Activated CD4-positive, alpha-beta T cell treated with anti-CD3 and anti-CD28 coated beads, Interleukin-10, Interleukin-2, amounts not matched to agents 100 ng/mL and 50 ng/mL, durations not matched to agents 16 hours and 8 hours (primary cell): ENCODE results near the gene CYP2F1.
"Not testable (repeated sequence)": the region's sequence is repeated elsewhere in the genome, so short reads cannot be mapped to it uniquely, and the experiment has no call there.

ENCODE experiments used
- DNase-seq: peaks from one replicate; pipeline ENCODE4 v3.0.0-alpha.2; 2020

CYP2F1 gene

GRCh38 chr19:41127362-41127761 lies 13.1 kb downstream of the CYP2F1 start:
- DNase-seq: not testable (repeated sequence)

GRCh38 chr19:41127801-41128300 lies 13.6 kb downstream of the CYP2F1 start:
- DNase-seq: peak; percentile 66

GRCh38 chr19:41128692-41129091 lies 14.5 kb downstream of the CYP2F1 start:
- no peak for DNase-seq

DNA sequence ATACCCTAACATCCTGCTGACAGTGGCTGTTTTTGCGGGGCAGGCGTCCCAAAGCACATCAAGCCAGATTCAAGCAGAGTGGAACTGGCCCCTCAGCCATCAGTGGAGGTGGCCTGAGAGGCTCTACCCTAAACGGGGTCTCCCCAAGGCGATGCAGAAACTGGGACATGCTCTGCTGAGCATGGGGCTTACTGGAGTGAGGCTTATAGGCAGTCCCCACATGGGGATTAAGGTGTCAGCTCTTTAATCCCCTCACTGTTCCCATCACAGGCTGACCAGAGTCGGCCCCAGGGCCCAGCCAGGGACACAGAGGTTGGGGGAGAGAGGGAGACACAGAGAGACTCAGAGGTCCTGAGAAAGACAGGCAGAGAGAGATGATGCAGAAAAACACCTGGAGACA lies 17.0 kb downstream of the CYP2F1 start:
- DNase-seq: no peak

GRCh38 chr19:41133260-41133659 lies 19.0 kb downstream of the CYP2F1 start:
- DNase-seq: no peak

GRCh38 chr19:41134616-41135015 lies 20.4 kb downstream of the CYP2F1 start:
- DNase-seq: no peak

DNA sequence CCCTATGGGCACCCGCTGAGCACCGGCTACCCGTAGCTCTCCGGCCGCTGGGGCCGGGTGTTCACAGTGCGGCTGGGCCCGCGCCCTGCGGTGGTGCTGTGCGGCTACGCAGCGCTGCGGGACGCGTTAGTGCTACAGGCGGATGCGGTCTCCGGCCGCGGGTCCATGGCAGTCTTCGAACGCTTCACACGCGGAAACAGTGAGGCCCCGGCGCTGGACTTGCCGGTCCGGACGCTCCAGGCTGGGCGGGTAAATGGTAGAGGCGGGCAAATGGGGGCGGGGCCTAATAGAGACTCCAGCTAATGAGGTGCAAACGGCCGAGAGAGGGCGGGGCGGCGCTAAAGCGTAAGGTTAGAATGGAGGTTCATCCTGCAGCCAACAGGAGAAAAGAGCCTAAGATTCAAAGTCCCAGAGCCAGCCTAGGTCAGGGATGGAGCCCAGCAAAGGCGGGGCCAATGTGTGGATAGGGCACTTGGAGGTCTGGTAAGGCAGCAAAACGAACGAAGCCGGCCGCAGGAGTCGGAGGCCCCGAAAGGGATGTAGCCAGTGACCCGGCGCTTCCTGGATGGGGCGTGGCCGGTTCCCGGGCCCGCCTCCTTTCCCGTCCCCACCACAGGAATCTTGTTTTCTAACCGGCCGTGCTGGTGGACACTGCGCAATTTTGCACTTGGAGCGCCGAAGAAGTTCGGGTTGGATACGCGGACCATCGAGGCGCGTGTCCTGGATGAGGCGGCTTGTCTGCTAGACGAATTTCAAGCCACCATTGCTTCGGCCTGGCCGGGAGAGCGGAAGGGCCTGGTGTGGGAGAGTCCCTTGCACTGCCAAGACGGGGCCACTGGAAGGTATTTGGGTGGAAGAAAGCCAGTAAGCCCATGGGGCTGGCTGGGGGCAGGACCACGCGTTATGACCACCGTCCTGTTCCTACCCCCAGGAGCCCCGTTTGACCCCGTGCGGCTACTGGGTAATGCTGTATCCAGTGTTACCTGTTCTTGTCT lies 21.5 kb downstream of the CYP2F1 start:
- DNase-seq: peak; percentile 28

DNA sequence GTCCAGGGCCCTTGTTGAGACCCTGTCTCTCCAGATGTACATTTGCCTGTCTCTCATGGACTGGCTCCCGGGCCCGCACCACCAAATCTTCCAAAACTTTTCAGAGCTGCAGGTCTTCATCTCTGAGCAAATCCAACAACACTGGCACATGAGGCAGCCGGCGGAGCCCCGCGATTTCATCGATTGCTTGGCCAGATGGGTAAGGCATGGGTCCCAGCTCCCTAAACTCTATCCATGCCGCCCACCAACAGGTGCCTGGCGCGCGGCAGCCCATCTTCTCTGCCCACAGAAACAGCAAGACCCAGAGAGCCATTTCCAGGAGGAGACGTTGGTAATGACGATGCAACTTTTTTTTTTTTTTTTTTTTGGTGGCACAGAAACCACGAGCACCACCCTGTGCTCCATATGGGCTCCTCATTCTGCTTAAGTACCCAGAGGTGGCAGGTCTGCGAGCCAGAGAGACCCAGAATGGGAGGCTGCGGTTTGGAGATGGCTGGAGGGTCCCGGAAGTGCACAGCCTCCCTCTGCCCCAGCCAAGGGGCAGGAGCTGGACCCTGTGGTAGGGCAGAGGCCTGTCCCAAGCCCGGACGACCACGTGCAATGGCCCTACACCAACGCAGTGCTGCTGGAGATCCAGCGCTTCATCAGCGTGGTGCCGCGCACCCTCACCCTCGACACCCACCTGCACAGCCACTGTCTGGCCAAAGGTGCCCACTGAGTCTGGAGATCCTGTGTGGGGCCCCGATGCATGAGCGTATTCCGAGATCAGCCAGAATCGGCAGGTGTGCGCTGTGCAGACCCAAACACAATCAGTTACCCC lies 22.6 kb downstream of the CYP2F1 start:
- DNase-seq: no peak

DNA sequence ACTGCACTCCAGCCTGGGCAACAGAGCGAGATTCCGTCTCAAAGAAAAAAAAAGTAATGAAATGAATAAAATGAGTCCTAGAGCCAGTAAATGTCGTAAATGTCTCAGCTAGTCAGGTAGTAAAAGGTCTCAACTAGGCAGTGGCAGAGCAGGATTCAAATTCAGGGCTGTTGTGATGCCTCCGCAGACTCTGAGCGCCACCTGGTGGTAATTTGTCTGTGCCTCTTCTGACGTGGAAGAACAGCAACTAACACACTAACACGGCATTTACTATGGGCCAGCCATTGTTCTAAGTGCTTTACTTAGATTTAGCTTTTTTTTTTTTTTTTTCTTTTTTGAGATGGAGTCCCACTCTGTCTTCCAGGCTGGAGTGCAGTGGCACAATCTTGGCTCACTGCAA lies 30.2 kb downstream of the CYP2F1 start:
- peak; percentile 86 for DNase-seq

DNA sequence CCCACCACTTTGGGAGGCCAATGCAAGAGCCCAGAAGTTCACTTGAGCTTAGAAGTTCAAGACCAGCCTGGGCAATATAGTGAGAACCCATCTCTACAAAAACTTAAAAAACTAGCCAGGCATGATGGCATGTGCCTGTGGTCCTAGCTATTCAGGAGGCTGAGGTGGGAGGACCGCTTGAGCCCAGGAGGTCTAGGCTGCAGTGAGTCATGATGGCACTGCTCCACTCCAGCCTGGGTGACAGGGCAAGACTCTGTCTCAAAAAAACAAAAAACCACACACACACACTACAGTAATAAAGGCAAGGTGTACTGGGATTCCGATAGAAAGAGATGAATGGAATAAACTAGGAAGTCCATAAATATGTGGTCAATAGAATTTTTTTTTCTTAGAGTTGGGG lies 35.6 kb downstream of the CYP2F1 start:
- no peak for DNase-seq

- not testable (repeated sequence) for DNase-seq
Measured at GRCh38 chr19:41150986-41151385, 36.8 kb downstream of the CYP2F1 start.

DNA sequence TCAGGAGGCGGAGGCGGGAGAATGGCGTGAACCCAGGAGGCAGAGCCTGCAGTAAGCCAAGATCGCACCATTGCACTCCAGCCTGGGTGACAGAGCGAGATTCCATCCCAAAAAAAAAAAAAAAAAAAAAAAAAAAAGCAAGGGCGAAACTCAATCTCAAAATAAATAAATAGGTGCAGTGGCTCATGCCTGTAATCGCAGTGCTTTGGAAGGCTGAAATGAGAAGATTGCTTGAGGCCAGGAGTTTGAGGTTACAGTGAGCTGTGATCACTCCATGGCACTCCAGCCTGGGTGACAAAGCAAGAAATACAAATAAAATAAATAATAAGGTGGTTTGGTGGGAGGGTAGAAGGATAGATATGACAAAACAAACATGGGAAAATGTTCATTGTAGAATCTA lies 39.8 kb downstream of the CYP2F1 start:
- no peak for DNase-seq

DNA sequence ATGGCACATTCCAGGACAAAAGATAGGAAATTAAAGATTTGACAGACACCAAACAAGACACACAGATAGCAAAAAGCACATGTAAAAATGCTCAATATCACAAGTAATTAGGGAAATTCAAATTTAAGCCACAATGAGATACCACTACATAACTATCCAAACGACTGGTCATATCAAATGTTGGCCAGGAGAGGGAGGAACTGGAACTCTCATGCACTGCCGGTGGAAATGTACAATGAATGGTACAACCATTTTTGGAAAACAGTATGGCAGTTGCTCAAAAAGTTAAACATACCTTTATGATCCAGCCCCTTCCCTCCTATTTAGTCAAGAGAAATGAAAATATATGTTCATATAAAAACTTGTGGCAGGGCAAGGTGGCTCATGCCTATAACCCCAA lies 42.0 kb downstream of the CYP2F1 start:
- DNase-seq: no peak

DNA sequence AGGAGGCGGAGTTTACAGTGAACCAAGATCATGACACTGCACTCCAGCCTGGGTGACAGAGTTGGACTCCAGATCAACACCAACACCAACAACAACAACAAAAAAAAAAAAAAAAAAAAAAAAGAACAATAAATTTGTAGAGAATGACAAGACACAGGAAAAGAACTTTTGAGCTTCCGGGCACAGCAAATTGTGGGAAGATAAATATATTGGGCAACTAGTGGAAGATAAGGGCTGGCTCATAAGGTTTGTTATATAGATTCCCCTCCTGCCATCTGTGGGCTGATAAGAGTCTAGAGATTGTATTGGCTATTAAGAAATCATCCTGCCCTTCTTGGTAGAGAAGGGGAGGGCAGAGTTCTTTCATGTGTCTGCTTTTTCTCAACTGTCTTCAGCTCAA lies 45.6 kb downstream of the CYP2F1 start:
- no peak for DNase-seq

DNA sequence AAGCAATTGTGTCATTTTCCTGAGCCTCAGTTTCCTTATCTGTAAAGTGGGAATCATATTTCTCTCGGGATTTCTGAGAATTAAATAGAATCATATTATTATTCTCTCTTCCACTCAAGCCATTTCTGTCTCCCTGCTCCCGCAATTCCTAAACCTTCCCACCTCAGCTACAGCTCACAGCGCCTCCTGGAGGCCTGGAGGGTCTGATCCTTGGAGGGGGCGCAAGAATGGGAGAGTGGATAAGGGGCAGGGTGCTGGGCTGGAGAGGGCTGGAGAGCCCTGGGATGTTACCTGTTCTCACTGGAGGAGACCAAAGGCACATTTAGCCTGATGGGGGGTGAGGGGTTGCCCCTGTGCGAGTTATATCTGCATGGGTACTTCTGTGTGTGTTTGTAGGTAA lies 47.7 kb downstream of the CYP2F1 start:
- DNase-seq: no peak

DNA sequence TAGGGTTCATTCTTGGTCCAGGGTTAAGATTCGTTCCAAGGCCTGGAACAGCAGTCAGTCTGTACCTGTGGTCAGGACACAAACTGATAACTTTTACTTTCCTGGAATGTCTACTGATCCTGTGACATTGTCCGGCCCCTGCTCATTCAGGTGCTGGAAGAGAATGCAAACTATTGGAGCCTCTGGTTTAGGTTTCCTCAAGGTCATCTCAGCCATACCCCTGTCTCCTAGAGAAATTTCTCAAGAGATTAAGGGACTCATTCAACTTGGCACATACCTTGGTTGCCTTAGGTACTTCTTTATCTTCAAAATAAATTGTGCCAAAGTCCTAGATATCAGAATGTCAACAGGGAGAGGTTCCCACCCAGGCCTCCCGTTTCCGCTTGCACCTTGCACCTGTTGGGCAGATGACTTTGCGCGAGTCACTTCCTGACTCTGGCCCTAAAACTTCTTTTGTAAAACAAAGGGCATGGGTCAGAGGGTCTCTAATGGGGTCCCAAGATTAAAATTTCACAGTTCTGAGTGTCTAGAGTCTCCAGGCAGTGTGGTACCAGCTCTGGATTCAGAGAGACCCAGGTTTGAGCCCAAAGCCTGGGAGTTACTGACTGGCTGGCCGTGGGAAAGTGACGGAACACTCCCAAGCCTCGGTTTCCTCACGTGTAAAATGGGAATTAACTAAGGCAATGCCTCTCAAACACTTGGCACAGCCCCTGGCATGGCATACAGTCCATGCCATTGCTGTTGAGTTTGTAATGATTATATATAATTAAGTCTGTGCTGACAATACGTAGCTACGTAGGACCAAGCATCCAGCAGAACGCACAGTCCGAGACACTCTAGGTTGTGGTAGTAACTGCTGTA lies 52.9 kb downstream of the CYP2F1 start:
- no peak for DNase-seq

DNA sequence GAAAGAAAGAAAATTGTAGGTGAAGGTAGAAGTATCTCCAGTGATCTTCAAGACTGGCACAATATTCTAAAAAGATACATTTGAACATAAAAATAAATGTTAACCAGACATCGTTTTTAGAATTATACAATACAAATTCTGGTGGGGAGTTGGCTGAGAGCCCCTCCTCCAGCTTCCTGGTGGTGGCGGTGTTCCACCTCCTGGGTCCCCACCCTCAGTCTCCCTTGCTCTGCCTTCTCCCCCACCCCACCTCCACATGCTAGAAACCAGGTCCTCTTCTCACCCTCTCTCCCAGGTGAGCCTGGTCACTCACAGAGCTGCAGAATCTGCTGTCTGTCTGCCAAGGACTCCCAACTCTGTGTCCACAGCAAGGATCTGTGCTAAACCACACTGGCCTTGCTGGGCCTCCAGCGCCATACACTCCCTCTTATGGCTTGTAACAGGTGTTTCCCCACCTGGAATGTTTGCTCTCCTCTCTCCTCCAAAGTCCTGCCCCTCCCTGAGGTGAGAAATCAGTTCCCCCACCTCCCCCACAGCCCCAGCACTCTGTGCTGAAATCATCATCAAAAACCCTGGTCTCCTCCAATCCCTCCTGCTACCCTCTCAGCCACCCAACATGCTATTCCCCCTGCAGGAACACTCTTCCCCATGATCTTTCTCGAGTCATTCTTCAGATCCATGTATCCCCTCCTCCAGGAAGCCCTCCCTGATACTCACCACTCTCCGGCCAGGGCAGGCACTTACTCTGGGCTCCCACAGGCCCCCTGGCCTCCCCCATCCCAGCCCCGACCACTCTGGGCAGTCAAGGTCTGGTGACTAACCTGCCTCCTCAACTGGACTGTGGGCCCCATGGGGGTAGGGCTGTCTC lies 58.3 kb downstream of the CYP2F1 start:
- no peak for DNase-seq

DNA sequence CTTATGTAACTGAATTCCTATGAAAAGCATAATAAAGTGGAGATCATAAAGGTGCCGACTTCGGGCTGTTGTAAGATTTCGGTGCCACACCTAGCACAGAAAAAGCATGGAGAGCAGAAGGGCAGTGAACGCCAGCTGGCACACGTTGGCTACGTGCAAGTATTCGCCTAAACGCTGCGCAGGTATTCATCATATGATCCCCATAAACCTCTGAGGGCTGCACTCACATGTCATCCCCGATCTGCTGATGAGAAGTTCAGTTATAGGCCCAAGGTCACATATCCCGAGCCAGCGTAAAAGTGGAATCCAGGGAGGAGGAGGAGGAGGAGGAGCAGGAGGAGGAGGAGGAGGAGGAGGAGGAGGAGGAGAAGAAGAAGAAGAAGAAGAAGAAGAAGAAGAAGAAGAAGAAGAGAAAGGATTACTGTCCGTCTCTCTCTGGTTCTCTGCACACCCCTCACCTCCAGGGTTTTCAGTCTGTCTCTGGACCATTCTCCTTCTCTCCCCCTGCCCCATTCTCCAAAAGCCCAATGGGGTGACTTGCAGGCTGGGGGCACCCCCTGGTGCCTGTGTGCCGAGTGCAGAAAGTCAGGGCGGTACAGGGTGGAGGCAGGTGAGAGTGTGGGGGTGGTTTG lies 60.2 kb downstream of the CYP2F1 start:
- DNase-seq: no peak

- DNase-seq: peak; percentile 16
Measured at GRCh38 chr19:41175801-41176777, 61.9 kb downstream of the CYP2F1 start.
